Endothelial cell (in vitro differentiated cells): ENCODE data around the gene ZDHHC3. TPM values are rescaled to one million over a fixed set of nuclear protein-coding genes. Genes with fewer than 3 reads are reported as not detected.

ENCODE experiments used
- DNase-seq: peaks from one replicate; pipeline ENCODE4 v3.0.0; 2021; ENCODE audit warnings: low spot score
- H3K27ac Mint-ChIP-seq: one replicate; pipeline ENCODE4 v1.8.0; 2021; ENCODE audit warnings: mixed read lengths, inconsistent platforms; ENCODE audit not compliant: unreplicated experiment
- H3K27me3 Mint-ChIP-seq: one replicate; pipeline ENCODE4 v1.8.0; 2021; ENCODE audit warnings: mild to moderate bottlenecking, moderate library complexity, mixed read lengths, inconsistent platforms; ENCODE audit not compliant: unreplicated experiment
- H3K36me3 Mint-ChIP-seq: one replicate; pipeline ENCODE4 v1.8.0; 2021; ENCODE audit warnings: mild to moderate bottlenecking, low read depth, mixed read lengths, inconsistent platforms; ENCODE audit not compliant: unreplicated experiment
- H3K4me1 Mint-ChIP-seq: one replicate; pipeline ENCODE4 v1.8.0; 2021; ENCODE audit warnings: mild to moderate bottlenecking, mixed read lengths, inconsistent platforms; ENCODE audit not compliant: unreplicated experiment
- H3K4me3 Mint-ChIP-seq: one replicate; pipeline ENCODE4 v1.8.0; 2021; ENCODE audit warnings: mild to moderate bottlenecking, mixed read lengths, inconsistent platforms; ENCODE audit not compliant: unreplicated experiment
- H3K9me3 Mint-ChIP-seq: one replicate; pipeline ENCODE4 v1.8.0; 2021; ENCODE audit warnings: mixed read lengths, inconsistent platforms; ENCODE audit not compliant: unreplicated experiment
- total RNA-seq: library from RNA; stranded (reverse); fragmentation: NEBNext Ultra II Directional; extraction: Animal tissue kit (Norgen Biotek cat#: 25700); gene quantifications from one replicate; pipeline ENCODE4 v1.2.1, GENCODE V29; 2021; ENCODE audit not compliant: unreplicated experiment
- TF ChIP-seq, protein P1 (sequence below): fragments of 200-600 bp; sonication (generic); IDR thresholded peaks from one replicate; pipeline ENCODE4 v1.5.0; 2021; ENCODE audit warnings: antibody characterized with exemption; ENCODE audit not compliant: unreplicated experiment

The ZDHHC3 gene
- total RNA-seq, 1 donor from 2014 or later: 135 TPM

DNA sequence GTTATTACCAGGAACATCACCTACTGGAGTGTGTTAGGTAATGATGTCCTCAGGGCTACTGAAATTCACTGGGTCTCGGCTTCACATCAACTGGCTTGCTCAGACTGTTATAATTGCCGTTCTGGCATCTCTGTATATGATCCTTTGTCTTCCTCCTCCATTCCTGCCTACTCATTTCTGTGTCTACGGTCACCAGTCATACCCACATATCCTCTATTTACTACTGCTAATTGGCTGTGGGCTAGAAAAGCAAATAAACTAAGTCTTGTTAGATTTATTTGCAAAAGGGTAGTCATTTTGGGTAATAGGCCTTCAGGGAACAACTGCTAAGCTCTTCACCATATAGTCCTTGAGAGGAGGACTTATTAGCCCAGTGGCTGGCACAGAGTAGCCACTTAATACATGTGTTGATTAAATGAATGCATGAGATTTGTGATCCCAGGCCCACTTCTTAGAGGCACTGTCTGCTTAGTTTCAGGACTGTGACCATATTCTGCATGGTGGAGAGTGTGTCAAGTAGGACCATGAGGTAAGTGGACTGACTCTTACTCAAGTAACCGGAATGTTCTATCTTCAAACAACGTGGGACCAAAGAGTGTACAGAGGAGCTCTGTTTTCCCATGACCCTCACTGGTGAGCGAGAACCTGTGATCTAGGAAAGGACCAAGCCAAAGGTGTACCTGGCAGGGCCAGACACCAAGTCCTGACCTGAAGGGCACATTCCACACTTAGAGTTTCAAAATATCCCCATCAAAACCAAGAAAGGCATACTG is 13.2 kb downstream of the ZDHHC3 start:
- H3K4me1 Mint-ChIP-seq: peaks cover 49% of the 10 kb centered on the region

DNA sequence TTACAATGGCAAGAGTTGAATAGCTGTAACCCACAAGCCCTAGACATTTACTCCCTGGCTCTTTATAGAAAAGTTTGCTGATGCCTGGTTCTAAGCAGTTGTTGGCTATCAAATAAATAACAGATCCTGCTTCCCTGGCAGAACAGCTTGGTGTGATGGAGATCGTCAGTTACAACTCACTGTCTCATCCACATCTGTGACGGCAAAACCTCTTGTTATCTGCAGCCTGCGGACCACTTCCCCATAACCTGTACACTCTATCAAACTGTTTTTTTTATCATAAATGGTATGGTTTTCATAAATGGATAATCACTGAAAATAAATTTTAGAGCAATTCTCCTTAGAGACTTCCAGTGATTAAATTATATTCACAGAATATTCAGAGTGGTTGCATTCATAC is 14.1 kb downstream of the ZDHHC3 start:
- Mint-ChIP-seq H3K36me3 (peaks cover 9% of the 10 kb centered on the region), H3K27me3 (peaks cover 2% of the 10 kb centered on the region), H3K27ac (no peak overlapping the region), H3K9me3 (no peaks in the 10 kb centered on the region), H3K4me1 (peaks cover 41% of the 10 kb centered on the region), H3K4me3 (no peak overlapping the region)
- DNase-seq: no peak
- TF ChIP-seq, protein P1, sequence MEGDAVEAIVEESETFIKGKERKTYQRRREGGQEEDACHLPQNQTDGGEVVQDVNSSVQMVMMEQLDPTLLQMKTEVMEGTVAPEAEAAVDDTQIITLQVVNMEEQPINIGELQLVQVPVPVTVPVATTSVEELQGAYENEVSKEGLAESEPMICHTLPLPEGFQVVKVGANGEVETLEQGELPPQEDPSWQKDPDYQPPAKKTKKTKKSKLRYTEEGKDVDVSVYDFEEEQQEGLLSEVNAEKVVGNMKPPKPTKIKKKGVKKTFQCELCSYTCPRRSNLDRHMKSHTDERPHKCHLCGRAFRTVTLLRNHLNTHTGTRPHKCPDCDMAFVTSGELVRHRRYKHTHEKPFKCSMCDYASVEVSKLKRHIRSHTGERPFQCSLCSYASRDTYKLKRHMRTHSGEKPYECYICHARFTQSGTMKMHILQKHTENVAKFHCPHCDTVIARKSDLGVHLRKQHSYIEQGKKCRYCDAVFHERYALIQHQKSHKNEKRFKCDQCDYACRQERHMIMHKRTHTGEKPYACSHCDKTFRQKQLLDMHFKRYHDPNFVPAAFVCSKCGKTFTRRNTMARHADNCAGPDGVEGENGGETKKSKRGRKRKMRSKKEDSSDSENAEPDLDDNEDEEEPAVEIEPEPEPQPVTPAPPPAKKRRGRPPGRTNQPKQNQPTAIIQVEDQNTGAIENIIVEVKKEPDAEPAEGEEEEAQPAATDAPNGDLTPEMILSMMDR: no peak

More for the DNA sequence above, 13.2 kb downstream of the ZDHHC3 start:
- Mint-ChIP-seq H3K36me3 (no peaks in the 10 kb centered on the region), H3K27me3 (peaks cover 2% of the 10 kb centered on the region), H3K9me3 (no peaks in the 10 kb centered on the region), H3K4me3 (no peak overlapping the region), H3K27ac (no peak overlapping the region)
- no peak for DNase-seq
- TF ChIP-seq, protein P1: no peak

DNA sequence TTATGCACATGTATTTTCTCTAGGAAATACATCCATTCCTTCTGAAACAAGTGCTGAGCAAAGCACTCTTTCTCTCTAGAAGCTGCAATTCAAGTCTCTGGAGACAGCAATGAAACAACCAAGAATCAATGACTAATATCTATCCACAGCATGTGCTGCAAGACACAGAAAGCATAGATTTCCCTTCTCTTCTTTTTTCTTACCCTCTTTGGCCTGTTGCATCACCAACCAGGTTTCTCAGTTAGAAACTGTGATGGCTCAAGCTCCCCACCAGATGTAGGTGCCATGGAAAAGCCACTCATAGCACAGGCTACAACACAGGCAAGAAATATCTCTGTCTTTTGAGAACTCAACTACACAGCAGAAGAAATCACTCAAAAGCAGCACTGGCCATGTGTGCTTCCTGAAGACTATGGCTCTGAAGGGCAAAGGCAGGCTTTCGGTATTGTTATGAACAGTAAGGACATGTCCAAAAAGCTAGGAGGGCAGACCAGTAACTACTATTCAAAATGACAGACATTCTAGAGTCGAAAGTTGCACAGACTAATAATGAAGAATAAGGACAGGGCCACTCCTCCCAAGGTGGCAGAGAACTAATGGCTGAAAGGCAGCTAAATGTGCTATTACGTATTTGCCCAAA is 15.5 kb downstream of the ZDHHC3 start:
- TF ChIP-seq, protein P1: no peak
- Mint-ChIP-seq H3K27ac (no peak overlapping the region), H3K4me1 (peaks cover 35% of the 10 kb centered on the region), H3K36me3 (peaks cover 11% of the 10 kb centered on the region), H3K4me3 (no peak overlapping the region), H3K9me3 (no peaks in the 10 kb centered on the region), H3K27me3 (peaks cover 2% of the 10 kb centered on the region)
- DNase-seq: no peak

DNA sequence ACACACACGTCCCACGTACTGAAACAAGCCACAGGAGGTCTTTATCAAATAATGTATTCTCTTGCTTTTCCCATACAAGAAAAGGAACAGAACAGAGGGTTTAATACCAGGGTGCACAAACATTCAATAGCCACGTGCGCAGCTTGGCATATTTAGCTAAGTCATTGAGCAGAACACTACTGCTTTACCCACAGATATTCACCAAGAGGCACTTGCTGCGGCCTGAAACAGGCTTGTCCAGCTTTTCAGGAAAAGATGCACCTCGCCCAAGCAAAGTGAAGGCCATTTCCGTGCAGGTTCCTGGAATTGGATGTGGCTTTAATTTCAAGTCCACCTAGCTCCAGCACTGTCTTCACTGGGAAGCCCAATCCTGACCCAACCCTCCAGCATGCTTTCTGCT is 17.6 kb downstream of the ZDHHC3 start:
- DNase-seq: no peak
- H3K4me1 Mint-ChIP-seq: peaks cover 18% of the 10 kb centered on the region
- peaks cover 3% of the 10 kb centered on the region for H3K27me3 Mint-ChIP-seq
- H3K27ac Mint-ChIP-seq: no peak overlapping the region
- H3K36me3 Mint-ChIP-seq: peaks cover 11% of the 10 kb centered on the region
- no peaks in the 10 kb centered on the region for H3K9me3 Mint-ChIP-seq
- TF ChIP-seq, protein P1: no peak
- no peak overlapping the region for H3K4me3 Mint-ChIP-seq

DNA sequence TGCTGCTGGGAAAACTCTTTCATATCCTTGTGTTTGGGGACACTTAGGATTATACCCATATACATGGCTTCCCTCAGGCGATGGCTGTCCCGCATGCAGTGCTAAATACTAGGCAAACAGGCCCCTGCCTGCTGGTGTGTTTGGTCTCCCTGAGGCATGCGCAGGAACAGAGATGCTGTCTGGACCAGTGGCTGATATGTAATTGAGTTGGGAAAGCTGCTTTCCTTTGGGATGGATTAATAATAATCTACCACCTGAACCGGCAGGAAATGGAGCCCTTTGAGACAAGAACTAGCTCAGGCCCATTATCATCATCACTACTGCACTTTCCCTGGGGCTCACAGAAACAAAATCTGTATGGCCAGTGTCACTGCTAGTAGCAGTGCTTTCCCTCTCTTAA is 18.0 kb downstream of the ZDHHC3 start:
- Mint-ChIP-seq H3K27ac (no peak overlapping the region), H3K27me3 (peaks cover 2% of the 10 kb centered on the region), H3K9me3 (no peaks in the 10 kb centered on the region), H3K4me1 (peaks cover 14% of the 10 kb centered on the region), H3K36me3 (peaks cover 11% of the 10 kb centered on the region), H3K4me3 (no peak overlapping the region)
- no peak for DNase-seq
- TF ChIP-seq, protein P1: no peak
